ENCODE measurements around the gene TPTE. TPM values are rescaled to one million over a fixed set of nuclear protein-coding genes. Genes with fewer than 3 reads are reported as not detected.
A peak's percentile ranks its signal among the peaks of the same experiment; 100 is the strongest.
"Not testable (repeated sequence)": the region's sequence is repeated elsewhere in the genome, so short reads cannot be mapped to it uniquely, and the experiment has no call there.

Gene TPTE
- total RNA-seq, 2 donors from 2014 or later = 0.26 TPM; not detected in 1

DNA sequence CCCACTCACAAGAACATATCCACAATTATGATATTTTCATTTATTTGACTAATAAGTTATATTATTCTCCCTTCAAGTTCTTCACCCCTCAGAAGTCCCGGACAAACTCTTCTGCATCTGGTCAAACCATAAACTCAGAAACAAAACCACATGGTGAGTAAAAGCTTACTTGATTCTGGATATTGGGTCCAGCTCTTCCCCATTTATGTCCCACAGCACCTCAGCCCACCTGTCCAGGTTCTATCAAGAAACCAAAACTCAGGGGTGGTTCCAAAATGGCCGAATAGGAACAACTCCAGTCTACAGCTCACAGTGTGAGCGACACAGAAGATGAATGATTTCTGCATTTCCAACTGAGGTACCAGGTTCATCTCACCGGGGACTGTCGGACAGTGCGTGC is 109.4 kb downstream of the TPTE start:
- not testable (repeated sequence) for H3K4me3 Mint-ChIP-seq; H3K27me3 Mint-ChIP-seq (ENCODE audit: low read depth); H3K27ac Mint-ChIP-seq; DNase-seq; H3K4me1 Mint-ChIP-seq (ENCODE audit: low read depth); H3K9me3 Mint-ChIP-seq; H3K36me3 Mint-ChIP-seq (ENCODE audit: insufficient read depth in 2 of 2); ATAC-seq (replicated peaks in 1 of 2)

DNA sequence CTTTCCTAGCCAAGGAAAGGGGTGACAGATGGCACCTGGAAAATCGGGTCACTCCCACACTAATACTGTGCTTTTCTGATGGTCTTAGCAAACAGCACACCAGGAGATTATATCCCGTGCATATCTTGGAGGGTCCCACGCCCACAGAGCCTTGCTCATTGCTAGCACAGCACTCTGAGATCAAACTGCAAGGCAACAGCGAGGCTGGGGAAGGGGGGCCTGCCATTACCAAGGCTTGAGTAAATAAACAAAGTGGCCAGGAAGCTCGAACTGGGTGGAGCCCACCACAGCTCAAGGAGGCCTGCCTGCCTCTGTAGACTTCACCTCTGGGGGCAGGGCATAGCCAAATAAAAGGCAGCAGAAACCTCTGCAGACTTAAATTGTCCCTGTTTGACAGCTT is 109.9 kb downstream of the TPTE start:
- not testable (repeated sequence) for H3K4me3 Mint-ChIP-seq; H3K4me1 Mint-ChIP-seq (ENCODE audit: low read depth); H3K36me3 Mint-ChIP-seq (ENCODE audit: insufficient read depth in 2 of 2); H3K9me3 Mint-ChIP-seq; DNase-seq; H3K27me3 Mint-ChIP-seq (ENCODE audit: low read depth); ATAC-seq (replicated peaks in 1 of 2); H3K27ac Mint-ChIP-seq

DNA sequence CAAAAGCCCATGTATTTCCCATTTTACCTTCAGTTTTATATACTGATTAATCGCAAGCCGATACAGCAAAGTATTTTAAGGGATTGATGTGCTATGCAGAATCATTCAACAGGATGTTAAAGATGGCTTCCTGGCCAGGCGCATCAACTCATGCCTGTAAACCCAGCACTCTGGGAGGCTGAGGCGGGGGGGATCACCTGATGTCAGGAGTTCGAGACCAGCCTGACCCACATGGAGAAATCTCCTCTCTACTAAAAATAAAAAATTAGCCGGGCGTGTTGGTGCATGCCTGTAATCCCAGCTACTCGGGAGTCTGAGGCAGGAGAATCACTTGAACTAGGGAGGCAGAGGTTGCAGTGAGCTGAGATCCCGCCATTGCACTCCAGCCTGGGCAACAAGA is 116.8 kb downstream of the TPTE start:
- H3K4me3 Mint-ChIP-seq; H3K36me3 Mint-ChIP-seq (ENCODE audit: insufficient read depth in 2 of 2); DNase-seq; H3K4me1 Mint-ChIP-seq (ENCODE audit: low read depth); H3K27ac Mint-ChIP-seq; ATAC-seq (replicated peaks in 1 of 2); H3K27me3 Mint-ChIP-seq (ENCODE audit: low read depth); H3K9me3 Mint-ChIP-seq: not testable (repeated sequence)

DNA sequence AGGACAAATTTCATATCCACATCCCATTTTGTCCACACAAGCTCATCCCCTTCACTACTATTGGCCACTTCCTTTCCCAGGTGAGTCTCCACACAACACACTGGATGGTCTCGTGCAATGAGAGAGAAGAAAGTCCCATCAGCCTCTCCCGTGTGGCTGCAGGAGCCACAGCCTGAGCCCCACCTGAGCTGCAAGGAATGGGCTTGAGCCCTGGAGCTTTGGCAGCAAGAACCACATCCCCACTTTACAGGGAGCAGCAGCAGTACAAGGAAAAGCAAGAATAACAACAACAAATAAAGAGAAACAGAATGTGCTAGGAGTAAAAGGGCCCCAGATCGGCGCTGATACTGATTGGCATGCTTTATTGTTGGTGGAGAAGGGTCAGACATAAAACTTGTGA is 117.7 kb downstream of the TPTE start:
- H3K27me3 Mint-ChIP-seq (ENCODE audit: low read depth) = no peaks in the 10 kb centered on the region
- no peaks in the 10 kb centered on the region for H3K4me1 Mint-ChIP-seq (ENCODE audit: low read depth)
- no peak for DNase-seq
- no peak overlapping the region for H3K4me3 Mint-ChIP-seq
- H3K9me3 Mint-ChIP-seq = no peaks in the 10 kb centered on the region
- no peaks in the 10 kb centered on the region for H3K36me3 Mint-ChIP-seq (ENCODE audit: insufficient read depth in 2 of 2)
- H3K27ac Mint-ChIP-seq = no peak overlapping the region
- no peak for ATAC-seq (replicated peaks in 1 of 2)

DNA sequence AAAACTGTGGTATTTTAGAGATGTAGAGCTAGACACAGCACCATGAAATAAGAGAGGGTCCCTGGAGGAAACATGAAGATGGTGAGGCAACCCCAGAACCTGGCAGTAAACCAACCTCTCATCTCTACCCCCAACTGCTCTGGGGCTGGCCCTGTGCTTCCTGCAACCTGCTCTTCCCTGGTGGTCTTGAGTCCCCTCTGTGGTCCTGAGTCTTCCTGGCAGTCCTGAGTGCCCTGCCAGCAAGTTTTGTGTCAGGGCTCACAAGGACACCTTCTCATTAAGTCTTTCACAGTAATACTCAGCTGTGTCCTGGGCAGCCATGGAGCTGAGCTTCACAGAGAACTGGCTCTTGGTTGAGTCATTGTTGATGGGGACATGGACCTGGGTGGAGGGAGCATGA is 118.4 kb downstream of the TPTE start:
- ATAC-seq (replicated peaks in 1 of 2); H3K9me3 Mint-ChIP-seq; DNase-seq; H3K36me3 Mint-ChIP-seq (ENCODE audit: insufficient read depth in 2 of 2); H3K27me3 Mint-ChIP-seq (ENCODE audit: low read depth); H3K4me3 Mint-ChIP-seq; H3K4me1 Mint-ChIP-seq (ENCODE audit: low read depth); H3K27ac Mint-ChIP-seq: not testable (repeated sequence)

DNA sequence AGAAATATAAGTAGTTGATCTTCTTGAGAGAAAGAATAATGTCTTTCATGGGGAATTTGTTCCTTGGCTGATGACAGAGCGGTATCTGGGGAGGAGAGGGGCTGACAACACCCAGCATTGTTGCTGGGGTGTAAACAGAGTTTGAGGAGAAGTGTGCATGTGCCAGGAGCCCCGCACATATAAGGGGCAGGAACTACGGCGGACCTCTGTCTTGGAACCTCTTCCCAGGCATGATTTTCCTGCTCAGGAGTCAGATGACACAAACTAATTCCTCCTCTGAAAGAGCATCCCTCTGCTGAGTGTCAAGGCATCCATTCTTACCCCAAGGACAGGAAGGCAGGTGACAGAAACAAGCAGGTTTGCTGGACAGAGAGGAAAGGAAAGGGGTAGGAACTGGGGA is 119.1 kb downstream of the TPTE start:
- no peak overlapping the region for H3K4me3 Mint-ChIP-seq
- no peaks in the 10 kb centered on the region for H3K36me3 Mint-ChIP-seq (ENCODE audit: insufficient read depth in 2 of 2)
- ATAC-seq (replicated peaks in 1 of 2) = no peak
- no peaks in the 10 kb centered on the region for H3K9me3 Mint-ChIP-seq
- no peak overlapping the region for H3K27ac Mint-ChIP-seq
- no peaks in the 10 kb centered on the region for H3K4me1 Mint-ChIP-seq (ENCODE audit: low read depth)
- no peaks in the 10 kb centered on the region for H3K27me3 Mint-ChIP-seq (ENCODE audit: low read depth)
- DNase-seq = no peak

DNA sequence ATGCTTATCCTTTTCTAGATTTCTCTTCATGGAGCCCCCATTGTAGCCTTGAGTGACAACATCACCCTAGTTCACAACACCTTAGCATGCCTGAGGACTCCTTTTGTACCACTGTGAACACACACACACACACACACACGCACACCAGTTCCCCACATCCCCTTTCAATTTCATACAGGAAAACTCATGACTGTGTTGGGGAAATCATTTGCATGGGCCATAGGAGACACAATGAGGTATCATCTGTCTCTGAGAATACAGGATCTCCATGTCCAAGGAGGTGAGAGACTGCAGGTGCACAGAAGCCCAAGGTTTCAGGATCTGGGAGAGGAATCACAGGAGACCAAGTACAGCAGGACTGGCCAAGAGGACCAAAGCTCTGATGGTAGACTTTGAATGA is 119.7 kb downstream of the TPTE start:
- Mint-ChIP-seq H3K27me3 (ENCODE audit: low read depth) (no peaks in the 10 kb centered on the region), H3K4me3 (no peak overlapping the region), H3K27ac (no peak overlapping the region), H3K36me3 (ENCODE audit: insufficient read depth in 2 of 2) (no peaks in the 10 kb centered on the region), H3K9me3 (no peaks in the 10 kb centered on the region), H3K4me1 (ENCODE audit: low read depth) (no peaks in the 10 kb centered on the region)
- ATAC-seq (replicated peaks in 1 of 2) = no peak
- no peak for DNase-seq

DNA sequence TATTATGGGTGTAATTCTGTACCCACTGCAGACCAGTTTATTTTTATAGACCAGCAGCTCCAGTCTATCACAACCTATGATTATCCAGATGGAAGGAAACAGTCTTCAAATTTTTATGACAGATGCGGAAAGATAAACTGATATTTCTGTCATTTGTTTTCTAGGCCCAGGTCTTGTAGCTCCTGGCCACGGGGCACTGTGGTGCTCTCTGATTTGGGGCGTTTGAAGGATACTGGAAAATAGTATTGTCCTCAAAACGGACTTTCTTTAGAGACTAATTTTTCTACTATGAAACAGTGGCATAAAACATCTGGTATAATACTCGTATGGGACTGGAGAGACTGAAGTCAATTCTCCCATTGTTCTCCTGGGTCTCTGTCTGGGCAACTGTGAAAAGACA is 124.3 kb downstream of the TPTE start:
- not testable (repeated sequence) for H3K36me3 Mint-ChIP-seq (ENCODE audit: insufficient read depth in 2 of 2); H3K4me1 Mint-ChIP-seq (ENCODE audit: low read depth); H3K27ac Mint-ChIP-seq; DNase-seq; H3K9me3 Mint-ChIP-seq; H3K4me3 Mint-ChIP-seq; ATAC-seq (replicated peaks in 1 of 2); H3K27me3 Mint-ChIP-seq (ENCODE audit: low read depth)

DNA sequence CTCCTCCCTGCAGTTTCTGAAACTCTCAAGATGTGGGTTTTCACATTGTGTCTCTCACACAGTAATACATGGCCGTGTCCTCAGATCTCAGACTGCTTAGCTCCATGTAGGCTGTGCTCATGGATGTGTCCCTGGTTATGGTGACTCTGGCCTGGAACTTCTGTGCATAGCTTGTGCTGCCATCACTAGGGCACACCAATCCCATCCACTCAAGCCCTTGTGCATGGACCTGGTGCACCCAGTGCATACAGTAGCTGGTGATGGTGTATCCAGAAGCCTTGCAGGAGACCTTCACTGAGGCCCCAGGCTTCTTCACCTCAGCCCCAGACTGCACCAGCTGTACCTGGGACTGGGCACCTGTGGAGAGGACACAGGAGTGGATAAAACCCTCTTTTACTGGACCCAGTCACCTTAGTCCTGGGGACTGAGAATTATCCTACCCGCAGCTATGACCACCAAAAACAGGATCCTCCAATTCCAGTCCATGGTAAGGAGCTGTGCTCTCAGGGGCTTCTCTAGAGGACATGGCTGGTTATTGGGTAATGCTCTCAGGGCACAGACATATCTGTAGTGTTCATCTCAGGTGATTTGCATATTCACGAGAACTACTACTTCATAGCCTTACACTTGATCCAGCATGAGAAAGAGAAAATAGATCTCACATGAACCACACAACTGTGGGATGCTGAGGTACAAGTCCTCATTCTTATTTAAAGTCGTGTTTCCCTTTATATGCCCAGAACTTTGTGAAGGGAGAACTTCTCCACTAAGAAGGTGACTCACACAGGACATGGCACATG is 128.2 kb downstream of the TPTE start:
- not testable (repeated sequence) for H3K9me3 Mint-ChIP-seq; H3K27ac Mint-ChIP-seq; H3K4me1 Mint-ChIP-seq (ENCODE audit: low read depth); H3K4me3 Mint-ChIP-seq; DNase-seq; H3K27me3 Mint-ChIP-seq (ENCODE audit: low read depth); H3K36me3 Mint-ChIP-seq (ENCODE audit: insufficient read depth in 2 of 2)
- ATAC-seq (replicated peaks in 1 of 2) = peak in 1 of 2 donors; percentile 34

DNA sequence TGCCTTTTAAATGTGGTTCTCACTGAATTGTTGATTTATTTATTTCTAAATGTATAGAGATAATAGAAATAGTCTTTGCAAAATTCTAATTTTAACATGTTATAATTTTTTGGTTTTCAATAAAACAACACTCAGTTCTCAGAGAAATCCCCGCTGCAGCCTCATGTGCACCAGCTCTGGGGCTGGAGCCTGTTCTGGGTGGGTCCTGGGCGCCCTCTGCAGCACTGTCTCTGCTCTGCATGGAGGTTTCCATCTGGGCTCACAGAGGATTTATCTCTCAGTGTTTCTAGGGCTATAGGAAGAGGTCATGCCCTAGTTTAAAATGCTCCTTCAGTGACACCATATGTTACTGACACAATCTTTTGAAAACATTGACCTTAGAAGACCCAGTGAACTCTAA is 128.9 kb downstream of the TPTE start:
- ATAC-seq (replicated peaks in 1 of 2); H3K9me3 Mint-ChIP-seq; H3K4me3 Mint-ChIP-seq; H3K4me1 Mint-ChIP-seq (ENCODE audit: low read depth); H3K27me3 Mint-ChIP-seq (ENCODE audit: low read depth); H3K36me3 Mint-ChIP-seq (ENCODE audit: insufficient read depth in 2 of 2); DNase-seq; H3K27ac Mint-ChIP-seq: not testable (repeated sequence)
